H1 (cell line): ENCODE data around the gene DCAF4. TPM values are rescaled to one million over a fixed set of nuclear protein-coding genes. Genes with fewer than 3 reads are reported as not detected.

Experiments used
- BCL11A ChIP-seq, 2 experiments: IDR thresholded peaks; one replicate each; pipeline ENCODE4 v1.6.1; 2011; ENCODE audit warnings: low read depth in 2 of 2, low read length in 2 of 2, mild to moderate bottlenecking in 2 of 2
- polyA plus RNA-seq, 7 experiments: library from polyadenylated mRNA; depleted of rRNA in 3 of 7; stranded (reverse) in 5 of 7; unstranded in 2 of 7; fragments of >200 nt in 5 of 7; fragments of 200-250 nt in 2 of 7; gene quantifications; 1 replicate in 5 of 7; 2 replicates in 1 of 7; 4 replicates in 1 of 7; pipeline versions ENCODE4 v1.2.1 to v1.2.3, GENCODE V29; 2011 to 2013; ENCODE audit warnings: missing spikeins in 2 of 7, mixed read lengths in 2 of 7
- total RNA-seq: library from RNA; stranded (reverse); fragmentation: NEBNext Ultra II Directional; extraction: Animal tissue kit (Norgen Biotek cat#: 25700); gene quantifications from 2 replicates; pipeline ENCODE4 v1.2.1, GENCODE V29; 2021

Gene DCAF4
- total and polyA plus RNA-seq, 2 of the 8 experiments (the other 6 are each of a cell fraction or from before 2014, with no cell fraction given) = 17.0 to 21.1 TPM

- TF ChIP-seq BCL11A (IDR thresholded peaks at IDR 0.05; ENCODE audit: low read depth in 2 of 2, low read length in 2 of 2) = no peak
Observed at GRCh38 chr14:72982146-72982708, 56.0 kb downstream of the DCAF4 start (continued).
